HG03066 (cell line): ENCODE measurements around the gene SOX4.

Source experiments
- ATAC-seq: cut with Tn5 transposase; IDR thresholded peaks from one replicate; pipeline ENCODE4 v1.9.1; 2021; ENCODE audit warnings: low read depth; ENCODE audit not compliant: unreplicated experiment

Gene SOX4

GRCh38 chr6:21611485-21611884 is 17.9 kb downstream of the SOX4 start:
- no peak for ATAC-seq

- ATAC-seq = no peak
Observed at GRCh38 chr6:21612067-21612745, 18.7 kb downstream of the SOX4 start.

- no peak for ATAC-seq
Observed at GRCh38 chr6:21613809-21614208, 20.3 kb downstream of the SOX4 start.

- no peak for ATAC-seq
Observed at GRCh38 chr6:21614226-21614625, 20.7 kb downstream of the SOX4 start.

- ATAC-seq = no peak
Observed at GRCh38 chr6:21615504-21615903, 22.0 kb downstream of the SOX4 start.

GRCh38 chr6:21616005-21616404 is 22.5 kb downstream of the SOX4 start:
- no peak for ATAC-seq

GRCh38 chr6:21625642-21626041 is 32.1 kb downstream of the SOX4 start:
- no peak for ATAC-seq

- no peak for ATAC-seq
Observed at GRCh38 chr6:21626756-21627155, 33.2 kb downstream of the SOX4 start.

- ATAC-seq = no peak
Observed at GRCh38 chr6:21628160-21628559, 34.6 kb downstream of the SOX4 start.

- no peak for ATAC-seq
Observed at GRCh38 chr6:21633511-21634109, 40.1 kb downstream of the SOX4 start.

GRCh38 chr6:21634582-21634981 is 41.0 kb downstream of the SOX4 start:
- ATAC-seq = no peak

GRCh38 chr6:21636876-21637275 is 43.3 kb downstream of the SOX4 start:
- no peak for ATAC-seq

GRCh38 chr6:21639316-21639715 is 45.8 kb downstream of the SOX4 start:
- no peak for ATAC-seq
